HG02885 (cell line): Measurements from ENCODE around the gene ZNF581.

Source experiments
- ATAC-seq: cut with Tn5 transposase; IDR thresholded peaks from one replicate; pipeline ENCODE4 v1.9.1; 2021; ENCODE audit warnings: mild to moderate bottlenecking; ENCODE audit not compliant: unreplicated experiment, poor library complexity

ZNF581 gene

GRCh38 chr19:55625004-55625326 lies 18.5 kb upstream of the ZNF581 start:
- no peak for ATAC-seq

- no peak for ATAC-seq
Observed at GRCh38 chr19:55626350-55626749, 17.1 kb upstream of the ZNF581 start.

DNA sequence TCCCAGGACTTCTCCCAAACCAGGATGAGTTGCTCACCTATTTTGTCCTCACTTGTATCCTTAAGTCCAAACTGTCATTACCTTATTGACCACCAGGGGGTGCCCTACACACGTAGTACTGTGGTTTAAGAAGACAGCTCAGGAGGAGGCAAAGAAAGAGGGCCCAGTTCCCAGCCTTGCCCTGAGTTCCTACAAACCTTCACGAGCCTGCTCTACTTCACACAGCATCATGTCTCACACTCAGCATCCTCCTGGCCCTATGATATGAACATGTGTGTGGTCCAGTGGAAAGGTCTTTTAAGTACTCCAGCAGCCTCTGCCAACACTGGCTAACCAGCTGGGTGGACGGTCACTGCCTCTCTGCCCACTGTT lies 11.0 kb upstream of the ZNF581 start:
- ATAC-seq = peak; percentile 37

- no peak for ATAC-seq
Observed at GRCh38 chr19:55633861-55634260, 9.6 kb upstream of the ZNF581 start.

- ATAC-seq = no peak
Observed at GRCh38 chr19:55635334-55635717, 8.1 kb upstream of the ZNF581 start.

DNA sequence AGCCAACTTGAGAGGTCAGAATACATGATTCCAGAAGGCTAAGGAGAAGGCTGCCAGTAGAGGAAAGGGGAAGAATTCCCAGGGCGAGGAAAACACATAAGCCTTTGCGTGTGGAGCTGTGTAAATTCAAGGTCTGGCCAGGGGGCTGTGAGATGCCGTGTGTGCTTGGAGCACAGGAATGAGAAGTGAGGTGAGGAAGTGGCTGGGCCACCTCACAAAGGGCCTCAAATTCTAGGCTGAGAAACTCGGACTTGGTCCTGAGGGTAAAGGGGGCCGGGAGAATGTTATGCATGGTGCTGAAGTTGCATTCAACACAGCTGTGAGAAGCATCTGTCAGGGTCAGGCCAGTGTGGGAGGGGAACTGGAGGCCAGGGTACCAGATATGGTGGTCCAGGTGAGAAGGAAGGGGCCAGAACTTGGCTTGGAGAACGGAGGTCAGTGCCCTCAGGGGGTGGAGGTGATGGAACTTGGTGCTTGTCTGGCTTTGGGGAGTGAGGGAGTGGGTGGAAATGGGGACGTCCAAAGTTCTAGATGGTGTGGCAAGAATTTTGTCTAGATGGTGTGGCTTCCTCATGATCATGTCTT lies 7.5 kb upstream of the ZNF581 start:
- no peak for ATAC-seq

- ATAC-seq = no peak
Observed at GRCh38 chr19:55636723-55637122, 6.7 kb upstream of the ZNF581 start.

- ATAC-seq = no peak
Observed at GRCh38 chr19:55637534-55637933, 5.9 kb upstream of the ZNF581 start.

GRCh38 chr19:55638864-55639359 lies 4.5 kb upstream of the ZNF581 start:
- no peak for ATAC-seq

- ATAC-seq = no peak
Observed at GRCh38 chr19:55640043-55640576, 3.3 kb upstream of the ZNF581 start.

DNA sequence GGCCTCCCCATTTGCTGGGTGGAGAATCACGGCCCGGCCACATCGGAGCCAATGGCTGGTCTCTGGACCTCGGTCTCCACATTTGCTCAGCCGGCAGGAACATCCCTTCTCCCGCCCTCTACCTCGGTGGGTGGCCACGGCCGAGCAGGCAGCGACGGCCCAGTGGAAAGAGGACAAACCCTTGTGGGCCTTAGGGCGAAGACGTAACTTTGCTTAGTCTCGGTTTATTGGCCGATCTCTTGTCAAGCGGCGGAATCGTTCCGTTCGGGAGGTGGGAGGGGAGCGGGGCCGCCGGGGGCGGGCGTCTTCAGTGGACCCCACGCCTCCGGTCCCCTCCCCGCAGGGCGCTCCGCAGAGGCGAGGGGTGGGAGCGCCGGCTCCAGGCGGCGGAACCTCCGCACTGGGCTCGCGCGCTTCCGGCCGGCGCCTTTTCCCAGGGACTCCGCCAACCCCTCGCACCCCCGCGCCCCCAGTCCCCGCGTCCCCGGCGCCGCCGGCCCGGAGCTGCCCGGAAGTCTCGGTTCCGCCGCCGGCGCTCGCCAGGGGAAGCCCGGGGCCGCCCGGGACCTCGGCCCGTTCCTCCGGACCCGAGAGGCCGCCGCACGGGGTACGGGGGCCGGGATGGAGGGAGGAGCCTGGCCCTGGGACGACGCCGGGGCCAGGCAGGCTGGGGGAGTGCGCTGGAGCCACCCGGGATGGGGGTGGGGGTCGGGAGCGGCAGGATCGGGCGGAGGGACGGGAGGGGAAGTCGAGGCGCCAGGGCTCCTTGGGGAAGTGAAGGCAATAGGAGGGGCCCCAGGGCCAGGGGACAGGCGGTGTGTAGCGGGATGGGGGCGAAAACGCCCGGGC lies 2.6 kb upstream of the ZNF581 start, which contains the start of gene ZNF580:
ZNF580 (plus strand) TSS at position 426 of the 849 bp plus-strand sequence. CDS start 1,507 bp downstream, outside the sequence.
- ATAC-seq = peak; percentile 40

GRCh38 chr19:55641426-55642152 lies 1.9 kb upstream of the ZNF581 start:
- ATAC-seq = no peak

DNA sequence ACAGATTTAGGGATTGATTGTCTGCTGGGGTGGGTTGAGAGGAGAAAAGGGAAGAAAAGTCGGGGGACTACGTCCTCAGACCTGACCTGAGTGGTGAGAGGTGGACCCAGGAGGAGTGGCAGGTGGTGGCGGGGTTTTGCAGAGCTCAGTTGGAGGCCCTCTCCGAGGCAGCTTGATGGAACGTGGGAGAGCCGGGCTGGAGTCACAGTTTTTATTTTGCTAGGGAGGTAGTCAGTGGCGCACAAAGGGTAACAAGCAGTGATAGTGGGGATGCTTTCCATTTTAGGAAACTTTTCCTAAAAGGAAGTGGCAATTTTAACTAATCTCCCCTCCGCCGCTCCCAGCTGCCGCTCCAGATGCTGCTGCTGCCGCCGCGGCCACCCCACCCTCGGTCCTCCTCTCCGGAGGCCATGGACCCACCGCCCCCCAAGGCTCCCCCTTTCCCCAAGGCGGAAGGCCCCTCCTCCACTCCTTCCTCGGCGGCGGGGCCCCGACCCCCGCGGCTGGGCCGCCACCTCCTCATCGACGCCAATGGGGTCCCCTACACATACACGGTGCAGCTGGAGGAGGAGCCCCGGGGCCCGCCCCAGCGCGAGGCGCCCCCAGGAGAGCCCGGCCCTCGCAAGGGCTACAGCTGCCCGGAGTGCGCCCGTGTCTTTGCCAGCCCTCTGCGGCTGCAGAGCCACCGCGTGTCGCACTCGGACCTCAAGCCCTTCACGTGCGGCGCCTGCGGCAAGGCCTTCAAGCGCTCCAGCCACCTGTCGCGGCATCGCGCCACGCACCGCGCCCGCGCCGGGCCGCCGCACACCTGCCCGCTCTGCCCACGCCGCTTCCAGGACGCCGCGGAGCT lies 1.1 kb upstream of the ZNF581 start:
- ATAC-seq = no peak

- ATAC-seq = no peak
Observed at GRCh38 chr19:55643887-55644176, 383 bp downstream of the ZNF581 start.

DNA sequence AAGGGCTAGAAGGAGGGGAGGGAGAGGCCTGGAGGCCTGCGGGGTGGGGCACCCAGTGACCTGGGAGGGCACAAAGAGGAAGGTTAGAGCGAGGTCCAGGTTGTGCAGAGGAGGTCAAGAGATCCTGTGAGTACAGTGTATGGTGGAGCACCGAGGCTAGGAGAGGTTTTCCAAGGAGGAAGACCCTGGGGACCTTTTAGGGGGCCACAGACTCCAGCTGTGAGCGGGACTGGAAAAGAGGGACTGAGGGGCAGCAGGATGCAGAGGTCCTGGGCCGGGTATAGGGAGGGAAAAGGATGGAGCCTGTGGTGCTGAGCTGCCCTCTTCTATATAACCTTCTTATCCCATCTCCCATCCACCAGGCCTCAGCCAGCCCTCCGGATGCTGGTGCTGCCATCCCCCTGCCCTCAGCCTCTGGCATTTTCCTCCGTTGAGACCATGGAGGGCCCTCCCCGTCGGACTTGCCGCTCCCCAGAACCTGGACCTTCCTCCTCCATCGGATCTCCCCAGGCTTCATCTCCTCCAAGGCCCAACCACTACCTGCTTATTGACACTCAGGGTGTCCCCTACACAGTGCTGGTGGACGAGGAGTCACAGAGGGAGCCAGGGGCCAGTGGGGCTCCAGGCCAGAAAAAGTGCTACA lies 863 bp downstream of the ZNF581 start:
- no peak for ATAC-seq

- no peak for ATAC-seq
Observed at GRCh38 chr19:55644842-55645511, 1.5 kb downstream of the ZNF581 start.

DNA sequence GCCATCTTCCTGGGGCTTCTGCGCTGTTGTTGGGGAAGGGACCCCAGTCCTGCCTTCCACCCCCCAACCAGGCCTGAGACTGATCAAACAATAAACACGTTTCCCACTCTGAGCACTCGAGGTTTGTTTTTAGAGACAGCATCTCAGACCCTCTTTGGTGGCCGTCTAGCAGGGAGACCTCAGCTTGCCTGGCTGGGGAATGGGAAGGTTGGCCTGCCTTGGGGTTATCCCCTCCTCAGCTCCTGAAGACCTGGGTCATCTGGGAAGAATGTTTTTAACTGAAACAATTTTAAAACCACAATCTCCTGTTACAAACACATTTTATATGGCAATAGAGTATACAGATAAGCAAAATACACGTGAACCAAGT lies 2.0 kb downstream of the ZNF581 start:
- no peak for ATAC-seq

- no peak for ATAC-seq
Observed at GRCh38 chr19:55646889-55647731, 3.7 kb downstream of the ZNF581 start.
